Posterior cingulate gyrus (tissue), 11 donors: ENCODE measurements around the gene PRDM7.
"Not testable (repeated sequence)": the region's sequence is repeated elsewhere in the genome, so short reads cannot be mapped to it uniquely, and the experiment has no call there.

Experiments used
- DNase-seq, 10 donors: peaks; one replicate each; pipeline versions ENCODE4 v3.0.0 to v3.0.0-alpha.2; 2020 to 2021; ENCODE audit warnings: mixed read lengths in 3 of 10
- intact Hi-C: fragments of 100-400 bp; cut with DNase I; formaldehyde crosslinking; loops from one replicate; pipeline ENCODE4 v1.15.1; 2023

Gene PRDM7

DNA sequence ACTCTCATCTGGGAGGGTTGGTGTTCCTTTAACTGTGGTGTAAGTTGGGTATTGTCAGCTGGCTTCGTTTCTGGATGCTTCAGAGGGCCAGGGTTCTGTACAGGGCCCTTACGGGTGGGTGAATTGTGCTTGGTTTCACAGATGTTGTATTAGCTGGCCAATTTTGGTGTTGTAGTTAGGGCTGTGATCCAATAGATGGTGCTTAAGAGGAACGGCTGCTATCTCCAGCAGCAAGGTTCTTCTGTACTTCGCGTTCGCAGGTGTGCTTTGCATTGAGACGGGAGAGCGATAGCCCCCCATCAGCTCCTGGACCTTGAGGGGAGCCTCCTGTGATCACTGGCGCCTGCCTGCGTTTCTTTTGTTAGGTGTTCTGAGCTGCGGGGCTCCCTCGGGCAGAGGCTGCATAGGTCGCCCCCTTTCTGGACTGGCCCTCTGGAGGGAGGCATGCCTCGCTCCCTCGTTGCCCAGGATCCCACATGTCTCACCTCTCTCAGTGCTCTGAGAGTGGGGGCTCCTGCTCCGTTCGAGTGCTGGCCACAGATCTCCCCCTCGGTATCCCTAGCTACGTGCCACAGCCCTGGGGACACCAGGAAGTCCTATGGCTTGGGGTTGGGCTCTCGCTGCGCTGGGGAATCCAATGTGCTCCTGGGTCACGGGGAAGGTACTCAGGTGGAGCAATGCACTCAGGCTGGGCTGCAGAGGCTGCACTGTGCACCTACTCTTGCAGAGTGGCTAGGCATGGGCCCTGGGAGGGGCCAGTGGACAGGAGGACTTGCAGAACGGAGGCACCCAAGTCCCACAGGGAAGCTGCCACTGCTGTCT, 837 bp upstream of the PRDM7 start:
- peak in 1 of 10 donors; percentile 2 for DNase-seq
- intact Hi-C loops, result no loop called here

DNA sequence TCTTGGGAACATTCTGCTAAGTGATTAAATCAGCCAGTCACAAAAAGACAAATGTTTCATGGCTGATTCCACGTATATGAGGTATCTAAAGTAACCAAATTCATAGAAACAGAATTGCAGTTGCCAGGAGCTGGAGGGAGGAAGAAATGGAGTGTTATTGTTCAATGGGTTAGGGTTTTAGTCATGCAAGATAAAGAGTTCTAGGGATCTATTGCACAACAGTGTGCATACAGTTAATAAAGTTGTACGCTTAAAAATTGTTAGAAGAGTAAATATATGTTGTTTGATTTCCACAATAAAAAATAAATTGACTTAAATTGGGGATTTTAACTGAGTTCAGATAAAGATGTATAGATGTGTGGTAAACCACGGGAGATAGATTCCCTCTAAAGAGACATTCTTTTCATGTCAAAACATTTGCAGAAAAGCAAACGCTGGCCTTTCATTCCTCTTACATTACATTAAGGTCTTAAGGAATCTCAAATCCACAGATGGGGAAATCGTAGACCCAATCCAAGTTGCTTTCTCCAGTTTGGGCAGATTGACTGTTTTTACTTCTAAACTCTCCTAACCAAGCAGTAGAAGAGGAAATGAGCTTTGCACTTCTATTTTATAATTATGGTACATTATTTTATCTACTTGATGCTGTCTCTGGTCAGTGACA, 4.6 kb downstream of the PRDM7 start:
- intact Hi-C loops, result no loop called here
- no peak for DNase-seq

DNA sequence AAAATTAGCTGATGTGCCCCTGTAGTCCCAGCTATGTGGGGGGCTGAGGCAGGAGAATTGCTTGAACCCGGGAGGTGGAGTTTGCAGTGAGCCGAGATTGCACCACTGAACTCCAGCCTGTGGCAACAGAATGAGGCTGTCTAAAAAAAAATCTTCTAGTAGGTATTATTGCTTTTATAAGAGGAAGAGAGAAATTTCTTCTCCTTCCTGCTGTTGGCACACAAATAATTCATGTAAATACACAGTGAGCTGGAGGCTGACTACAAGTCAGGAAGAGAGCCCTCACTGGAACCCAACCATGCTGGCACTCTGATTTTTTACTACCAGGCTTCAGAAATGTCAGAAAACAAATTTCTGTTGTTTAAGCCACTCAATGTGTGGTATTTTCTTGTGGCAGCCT, 6.7 kb downstream of the PRDM7 start:
- intact Hi-C loops, result no loop called here
- DNase-seq, result no peak

DNA sequence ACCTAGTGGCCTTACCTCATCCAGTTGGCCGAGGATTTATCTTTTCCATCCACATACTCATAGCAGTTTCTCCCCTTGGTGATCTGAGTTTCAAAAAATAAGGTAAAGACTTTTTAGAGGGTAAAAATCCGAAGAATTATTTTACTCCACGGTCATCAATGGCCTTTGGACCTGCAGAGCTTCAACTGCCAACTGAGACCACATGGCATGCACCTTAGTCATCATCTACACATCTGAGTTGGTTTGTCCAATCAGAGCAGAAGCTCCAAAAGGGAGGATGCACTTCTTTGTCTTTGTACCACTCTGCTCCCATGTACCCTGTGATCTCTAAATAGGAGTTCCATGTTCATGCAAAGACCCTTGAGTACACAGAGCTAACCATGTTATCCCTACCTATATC, 15.7 kb downstream of the PRDM7 start:
- no peak for DNase-seq
- intact Hi-C loops, result no loop called here

DNA sequence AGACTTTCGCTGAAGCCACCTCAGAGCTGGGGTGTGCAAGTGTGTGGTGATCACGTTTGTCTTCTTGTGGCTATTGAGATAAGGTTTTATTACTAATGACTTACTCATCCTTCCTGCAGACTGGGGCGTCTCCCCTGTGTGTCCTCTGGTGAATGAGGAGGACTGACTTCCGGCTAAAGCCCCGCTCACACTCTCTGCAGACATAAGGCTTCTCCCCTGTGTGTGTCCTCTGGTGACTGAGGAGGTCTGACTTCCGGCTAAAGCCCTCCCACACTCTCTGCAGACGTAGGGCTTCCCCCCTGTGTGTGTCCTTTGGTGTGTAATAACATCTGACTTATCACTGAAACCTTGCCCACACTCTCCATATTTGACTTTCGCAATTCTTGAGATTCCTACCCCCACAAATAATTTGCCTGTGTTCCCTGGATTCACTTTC, 19.4 kb downstream of the PRDM7 start:
- intact Hi-C loops, result no loop called here
- DNase-seq, result peak in 1 of 10 donors; percentile 1

DNA sequence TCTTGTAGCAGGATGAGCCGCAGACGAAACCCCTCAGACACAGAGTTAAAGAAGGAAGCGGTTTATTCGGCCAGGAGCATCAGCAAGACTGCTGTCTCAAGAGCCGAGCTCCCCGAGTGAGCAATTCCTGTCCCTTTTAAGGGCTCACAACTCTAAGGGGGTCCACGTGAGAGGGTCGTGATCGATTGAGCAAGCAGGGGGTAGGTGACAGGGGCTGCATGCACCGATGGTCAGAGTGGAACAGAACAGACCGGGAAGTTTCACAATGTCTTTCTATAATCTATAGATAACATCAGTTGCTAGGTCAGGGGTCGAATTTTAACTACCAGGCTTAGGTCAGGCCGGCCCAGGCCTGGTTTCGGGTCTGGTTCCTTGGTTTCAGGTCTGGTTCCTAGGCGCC, 20.6 kb downstream of the PRDM7 start:
- intact Hi-C loops, result not testable (repeated sequence)
- peak in 1 of 10 donors; percentile 24 for DNase-seq

DNA sequence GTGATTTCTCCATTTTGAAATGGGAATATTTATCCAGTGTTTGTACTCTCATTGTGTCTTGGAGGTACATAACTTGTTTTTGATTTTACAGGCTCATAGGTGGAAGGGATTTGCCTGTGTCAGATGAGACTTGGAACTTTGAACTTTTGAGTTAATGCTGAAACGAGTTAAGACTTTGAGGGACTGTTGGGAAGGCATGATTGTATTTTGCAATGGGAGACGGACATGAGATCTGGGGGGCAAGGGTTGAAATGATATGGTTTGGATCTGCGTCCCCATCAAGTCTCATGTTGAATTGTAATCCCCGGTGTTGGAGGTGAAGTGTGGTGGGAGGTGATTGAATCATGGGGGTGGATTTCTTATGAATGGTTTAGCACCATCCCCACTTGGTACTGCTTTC, 21.8 kb downstream of the PRDM7 start:
- intact Hi-C loops, result no loop called here
- no peak for DNase-seq

DNA sequence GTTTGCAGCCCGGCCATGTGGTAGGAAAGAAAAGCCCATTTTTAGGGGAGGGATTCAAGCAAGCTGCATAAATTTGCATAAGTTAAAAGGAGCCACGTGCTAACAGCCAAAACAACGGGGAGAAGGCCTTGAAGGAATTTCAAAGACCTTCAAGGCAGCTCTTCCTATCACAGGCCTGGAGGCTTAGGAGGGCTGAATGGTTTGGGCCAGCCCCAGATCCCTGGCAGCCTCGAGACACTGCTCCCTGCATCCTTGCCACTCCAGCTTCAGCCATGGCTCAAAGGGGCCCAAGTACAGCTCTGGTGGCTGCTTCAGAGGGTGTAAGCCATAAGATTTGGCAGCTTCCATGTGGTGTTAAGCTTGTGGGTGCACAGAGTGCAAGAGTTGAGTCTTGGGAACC, 22.6 kb downstream of the PRDM7 start:
- intact Hi-C loops, result no loop called here
- peak in 1 of 10 donors; percentile 24 for DNase-seq

DNA sequence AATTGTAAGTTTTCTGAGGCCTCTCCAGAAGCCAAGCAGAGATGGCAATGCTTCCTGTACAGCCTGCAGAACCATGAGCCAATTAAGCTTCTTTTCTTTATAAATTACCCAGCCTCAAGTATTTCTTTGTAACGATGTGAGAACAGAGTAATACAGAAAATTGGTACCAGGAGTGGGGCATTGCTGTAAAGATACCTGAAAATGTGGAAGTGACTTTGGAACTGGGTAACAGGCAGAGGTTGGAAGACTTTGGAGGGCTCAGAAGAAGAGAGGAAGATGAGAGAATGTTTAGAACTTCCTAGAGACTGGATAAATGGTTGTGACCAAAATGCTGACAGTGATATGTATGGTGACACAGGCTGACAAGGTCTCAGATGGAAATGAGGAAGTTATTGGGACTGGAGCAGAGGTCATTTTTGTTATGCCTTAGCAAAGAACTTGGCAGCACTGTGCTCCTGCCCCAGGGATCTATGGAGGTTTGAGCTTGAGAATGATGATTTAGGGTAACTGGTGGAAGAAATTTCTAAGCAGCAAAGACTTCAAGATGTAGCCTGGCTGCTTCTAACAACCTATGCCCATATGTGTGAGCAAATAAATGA, 23.1 kb downstream of the PRDM7 start:
- intact Hi-C loops, result no loop called here
- peak in 1 of 10 donors; percentile 4 for DNase-seq

DNA sequence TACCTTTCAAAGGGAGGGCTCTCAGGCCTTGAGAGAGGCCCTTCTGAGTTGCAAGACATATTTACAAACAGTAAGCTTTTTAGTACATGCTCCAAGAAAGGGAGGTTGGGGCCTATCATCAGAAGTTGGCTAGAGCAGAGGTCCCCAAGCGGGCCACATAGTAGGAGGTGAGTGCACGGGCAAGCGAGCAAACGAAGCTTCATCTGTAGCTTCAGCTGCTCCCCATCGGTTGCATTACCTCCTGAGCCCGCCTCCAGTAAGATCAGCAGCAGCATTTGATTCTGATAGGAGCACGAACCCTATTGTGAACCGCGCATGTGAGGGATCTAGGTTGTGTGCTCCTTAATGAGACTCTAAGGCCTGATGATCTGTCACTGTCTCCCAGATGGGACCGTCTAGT, 26.2 kb downstream of the PRDM7 start:
- intact Hi-C loops, result no loop called here
- DNase-seq, result peak in 1 of 10 donors; percentile 38

DNA sequence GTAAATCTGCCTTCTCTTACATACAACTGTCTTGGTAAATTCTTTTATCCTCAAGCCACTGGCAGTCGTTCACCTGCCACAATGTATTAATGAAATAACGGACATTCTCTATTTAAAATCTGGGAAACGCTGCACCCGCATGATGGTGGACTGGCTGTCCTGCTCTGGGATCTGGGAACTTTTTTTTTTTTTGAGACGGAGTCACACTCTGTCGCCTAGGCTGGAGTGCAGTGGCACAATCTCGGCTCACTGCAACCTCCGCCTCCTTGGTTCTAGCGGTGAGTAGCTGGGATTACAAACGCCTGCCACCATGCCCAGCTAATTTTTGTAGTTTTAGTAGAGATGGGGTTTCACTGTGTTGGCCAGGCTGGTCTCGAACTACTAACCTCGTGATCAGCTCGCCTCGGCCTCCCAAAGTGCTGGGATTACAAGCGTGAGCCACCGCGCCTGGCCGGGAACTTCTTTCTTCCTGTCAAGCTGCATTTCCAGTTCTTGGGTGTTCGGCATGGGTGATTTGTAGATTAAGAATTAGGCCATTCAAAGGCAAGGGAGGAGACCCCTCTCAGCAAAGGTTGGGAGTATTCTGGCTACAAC, 28.3 kb downstream of the PRDM7 start:
- intact Hi-C loops, result no loop called here
- peak in 1 of 10 donors; percentile 58 for DNase-seq

DNA sequence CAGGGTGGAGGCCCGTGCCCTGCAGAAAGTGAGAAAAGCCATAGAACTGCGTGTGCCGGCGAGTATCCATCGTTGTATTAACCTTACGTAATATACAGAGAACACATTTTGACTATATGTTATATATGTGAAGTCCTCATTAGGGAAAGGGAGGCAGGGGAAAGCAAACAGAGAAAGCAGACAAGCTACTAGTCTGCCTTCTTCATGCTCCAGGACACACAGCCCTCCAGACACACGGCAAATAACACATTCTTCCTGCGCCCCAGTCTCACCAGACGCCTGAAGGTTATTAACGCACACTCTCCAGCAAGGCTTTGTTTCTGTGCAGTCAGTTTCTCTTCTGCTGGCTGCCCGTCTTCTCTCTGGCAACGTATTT, 28.8 kb downstream of the PRDM7 start:
- peak in 2 of 10 donors; percentile 4 to 55 for DNase-seq
- intact Hi-C loops, result no loop called here

DNA sequence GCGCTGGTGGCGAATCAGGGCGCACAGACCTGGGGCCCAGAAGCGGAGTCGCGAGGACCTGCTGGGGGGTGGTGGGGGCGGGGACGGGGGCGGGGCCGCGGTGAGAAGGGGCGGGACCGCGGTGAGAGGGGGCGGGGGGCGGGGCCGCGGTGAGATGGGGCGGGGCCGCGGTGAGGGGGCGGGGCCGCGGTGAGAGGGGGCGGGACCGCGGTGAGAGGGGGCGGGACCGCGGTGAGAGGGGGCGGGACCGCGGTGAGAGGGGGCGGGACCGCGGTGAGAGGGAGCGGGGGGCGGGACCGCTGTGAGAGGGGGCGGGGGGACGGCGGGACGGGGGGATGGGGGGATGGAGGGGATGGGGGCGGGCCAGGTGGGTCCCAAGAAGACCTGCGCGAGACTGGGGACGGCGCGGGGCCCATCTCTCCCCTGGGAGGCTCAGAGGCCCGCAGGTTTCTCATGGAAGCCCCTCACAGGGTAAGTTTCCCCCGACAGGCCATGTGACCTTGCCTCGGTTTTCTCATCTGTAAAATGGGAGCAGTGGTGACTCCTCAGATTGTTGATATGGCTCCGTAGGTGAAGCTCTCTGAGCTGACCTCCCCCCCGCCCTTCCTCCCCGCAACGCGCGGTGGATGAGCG, 29.3 kb downstream of the PRDM7 start:
- intact Hi-C loops, result no loop called here
- peak in 1 of 10 donors; percentile 59 for DNase-seq

DNA sequence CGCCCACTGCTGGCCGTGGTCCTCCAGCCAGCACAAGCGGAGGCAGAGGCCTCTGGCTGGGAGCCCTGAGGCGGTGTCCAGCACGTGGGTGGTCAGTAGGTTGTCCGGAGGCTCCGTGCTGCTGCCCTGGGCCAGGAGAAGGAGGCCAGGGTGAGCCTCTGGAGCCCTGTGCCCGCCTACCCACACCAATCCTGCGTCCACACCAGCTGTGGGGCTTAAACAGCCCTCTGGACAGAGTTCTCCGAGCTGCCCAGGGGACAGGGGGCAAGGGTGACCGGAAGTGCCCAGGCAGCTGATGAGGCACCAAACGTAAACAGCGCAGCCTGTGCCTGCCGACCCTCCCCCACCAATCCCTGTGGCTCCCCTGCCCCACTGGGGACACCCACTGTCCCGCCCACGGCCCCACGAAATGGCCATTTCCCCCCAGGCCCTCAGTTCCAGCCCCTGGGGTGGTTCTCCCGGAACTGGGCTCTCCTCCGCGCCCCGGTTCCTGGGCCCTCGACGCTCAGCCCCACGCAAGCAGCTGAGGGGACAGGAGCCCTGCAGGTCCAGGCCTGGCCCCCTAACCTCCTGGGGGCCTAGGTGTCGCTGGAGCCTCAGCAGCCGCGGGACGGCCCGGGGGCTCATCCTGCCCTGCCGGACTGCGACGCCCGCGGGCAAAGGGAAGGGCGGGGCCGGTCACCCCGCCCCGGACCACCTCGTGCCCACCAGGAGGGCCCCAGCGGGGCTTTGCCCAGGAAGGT, 30.0 kb downstream of the PRDM7 start:
- intact Hi-C loops, result no loop called here
- peak in 3 of 10 donors; percentile 29 to 86 (median 76) for DNase-seq

DNA sequence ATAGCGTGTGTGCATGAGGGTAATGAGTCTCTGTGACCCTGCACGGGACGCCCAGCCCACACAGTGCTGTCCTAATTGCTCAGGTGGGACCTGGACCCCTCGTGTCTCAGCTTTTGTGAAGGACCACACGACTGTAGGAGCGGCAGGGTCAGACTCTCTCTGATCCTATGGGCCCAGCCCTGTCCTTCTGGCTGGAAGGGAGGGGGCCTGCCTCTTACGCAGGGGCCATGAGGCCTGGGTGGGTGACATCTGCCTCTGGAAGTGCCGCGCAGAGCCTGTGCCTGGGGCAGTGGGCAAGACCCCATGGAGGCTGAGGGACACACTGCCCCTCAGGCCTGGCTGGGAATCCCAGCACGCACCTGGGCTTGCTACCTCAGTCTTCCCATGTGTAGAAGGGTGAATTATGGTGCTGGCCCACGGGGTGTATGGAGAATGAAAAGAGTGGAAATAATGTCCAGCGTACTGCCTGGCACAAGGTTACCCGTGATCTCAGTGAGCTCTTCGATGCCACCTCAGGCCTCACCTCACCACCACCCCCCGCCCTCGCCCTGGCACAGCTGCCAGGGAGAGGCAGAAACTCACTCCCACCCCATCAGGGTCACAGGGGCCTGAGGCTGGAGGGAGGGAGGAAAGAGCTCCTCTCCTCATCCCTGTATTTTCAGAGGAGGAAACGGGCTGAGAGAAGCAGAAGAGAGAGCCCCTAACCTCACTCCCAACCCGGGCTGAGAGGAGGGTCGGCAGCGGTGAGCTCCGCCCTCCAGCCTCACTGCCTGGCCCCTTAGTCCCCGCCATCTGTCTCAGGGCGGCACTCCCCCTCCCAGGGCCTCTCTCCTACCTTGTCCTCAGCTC, 30.8 kb downstream of the PRDM7 start:
- peak in 2 of 10 donors; percentile 69 to 81 for DNase-seq
- intact Hi-C loops, result no loop called here

DNA sequence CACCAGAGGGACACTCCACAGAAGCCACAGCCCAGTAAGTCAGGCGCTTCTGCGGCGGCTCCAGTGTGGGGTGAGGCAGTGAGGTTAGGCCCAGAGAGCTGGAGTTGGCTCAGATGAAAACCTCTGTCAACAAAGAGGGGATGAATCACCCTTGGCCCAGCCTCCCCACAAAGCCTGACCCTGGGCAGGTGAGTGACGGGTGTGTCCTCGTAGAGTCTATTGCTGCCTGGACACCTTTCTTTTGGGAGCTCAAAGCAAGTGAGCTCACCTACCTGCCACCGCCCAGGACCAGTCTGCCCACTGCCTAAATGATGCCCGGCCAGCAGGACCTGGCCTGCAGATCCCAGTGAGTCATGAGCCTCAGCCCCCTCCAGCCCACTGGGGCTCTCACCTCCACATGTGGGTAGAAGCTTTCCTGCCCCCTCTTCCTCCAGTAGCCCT, 33.0 kb downstream of the PRDM7 start:
- DNase-seq, result peak in 2 of 10 donors; percentile 44 to 68
- intact Hi-C loops, result no loop called here

DNA sequence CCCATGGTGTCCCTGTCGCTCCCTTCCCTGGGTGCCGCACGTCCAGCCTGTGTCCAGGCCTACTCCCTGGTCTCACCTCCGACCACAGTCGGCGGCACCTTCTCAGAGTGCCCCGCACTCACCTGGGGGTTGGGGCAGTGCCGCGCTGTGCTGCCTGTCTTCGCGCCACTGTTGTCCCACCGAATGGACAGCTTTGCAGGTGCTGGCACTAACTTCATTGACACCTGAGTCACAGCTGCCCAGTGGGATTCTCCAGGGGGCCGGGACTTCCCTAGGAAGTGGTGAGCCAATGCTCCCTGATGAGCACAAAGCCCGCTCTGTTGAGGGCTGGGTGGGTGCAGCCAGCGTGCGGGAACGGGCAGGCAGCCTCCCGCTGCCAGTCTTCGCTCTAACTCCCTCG, 33.6 kb downstream of the PRDM7 start:
- DNase-seq, result peak in 2 of 10 donors; percentile 35 to 67
- intact Hi-C loops, result no loop called here

DNA sequence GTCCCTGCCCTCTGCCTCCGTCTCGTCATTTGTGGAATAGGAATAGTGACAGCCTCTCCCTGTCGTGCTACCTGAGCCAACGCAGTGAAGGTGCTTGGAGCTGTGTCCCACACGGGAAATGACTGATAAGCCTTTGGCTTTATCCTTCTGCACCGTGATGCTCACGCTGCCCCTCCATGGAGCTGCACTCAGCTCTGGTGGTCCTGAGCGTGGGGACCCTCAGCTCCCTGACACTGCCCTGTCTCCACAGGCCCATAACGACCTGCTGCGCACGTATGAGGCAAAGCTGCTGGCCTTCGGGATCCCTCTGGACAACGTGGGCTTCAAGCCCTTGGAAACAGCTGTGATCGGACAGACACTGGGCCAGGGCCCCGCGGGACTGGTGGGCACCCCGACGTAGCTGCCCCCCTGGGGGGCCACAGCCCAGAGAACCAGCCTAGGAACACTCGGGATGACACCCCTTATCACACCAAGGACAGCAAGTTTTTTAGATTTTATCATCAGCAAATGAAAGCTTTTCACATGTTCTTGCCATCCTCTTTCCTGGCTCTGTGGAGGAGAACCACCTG, 34.1 kb downstream of the PRDM7 start:
- DNase-seq, result peak in 1 of 10 donors; percentile 52

More for the DNA sequence above, 34.1 kb downstream of the PRDM7 start:
- intact Hi-C loops, result no loop called here
